C4-2B (cell line): ENCODE data around the gene KLK1.

Experiments
- H3K27ac ChIP-seq: fragments of 450-650 bp; 2 replicates; pipeline ENCODE4 v1.5.1; 2017
- ZFX ChIP-seq: fragments of 450-650 bp; IDR thresholded peaks from 2 replicates; pipeline ENCODE4 v1.6.1; 2017
- TF ChIP-seq, protein P1 (sequence below): fragments of 450-650 bp; conservative IDR thresholded peaks from 2 replicates; pipeline ENCODE4 v1.5.1; 2017; ENCODE audit warnings: mild to moderate bottlenecking

Gene KLK1

GRCh38 chr19:50820549-50821247 is 2.9 kb downstream of the KLK1 start:
- no peak overlapping the region; the same call in 1 of the 2 replicates for H3K27ac ChIP-seq
- no peak for TF ChIP-seq ZFX
- TF ChIP-seq, protein P1, sequence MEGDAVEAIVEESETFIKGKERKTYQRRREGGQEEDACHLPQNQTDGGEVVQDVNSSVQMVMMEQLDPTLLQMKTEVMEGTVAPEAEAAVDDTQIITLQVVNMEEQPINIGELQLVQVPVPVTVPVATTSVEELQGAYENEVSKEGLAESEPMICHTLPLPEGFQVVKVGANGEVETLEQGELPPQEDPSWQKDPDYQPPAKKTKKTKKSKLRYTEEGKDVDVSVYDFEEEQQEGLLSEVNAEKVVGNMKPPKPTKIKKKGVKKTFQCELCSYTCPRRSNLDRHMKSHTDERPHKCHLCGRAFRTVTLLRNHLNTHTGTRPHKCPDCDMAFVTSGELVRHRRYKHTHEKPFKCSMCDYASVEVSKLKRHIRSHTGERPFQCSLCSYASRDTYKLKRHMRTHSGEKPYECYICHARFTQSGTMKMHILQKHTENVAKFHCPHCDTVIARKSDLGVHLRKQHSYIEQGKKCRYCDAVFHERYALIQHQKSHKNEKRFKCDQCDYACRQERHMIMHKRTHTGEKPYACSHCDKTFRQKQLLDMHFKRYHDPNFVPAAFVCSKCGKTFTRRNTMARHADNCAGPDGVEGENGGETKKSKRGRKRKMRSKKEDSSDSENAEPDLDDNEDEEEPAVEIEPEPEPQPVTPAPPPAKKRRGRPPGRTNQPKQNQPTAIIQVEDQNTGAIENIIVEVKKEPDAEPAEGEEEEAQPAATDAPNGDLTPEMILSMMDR = no peak

GRCh38 chr19:50820086-50820485 is 3.5 kb downstream of the KLK1 start:
- no peak for TF ChIP-seq ZFX
- TF ChIP-seq, protein P1 = no peak
- H3K27ac ChIP-seq = no peak overlapping the region

- TF ChIP-seq ZFX = no peak
- TF ChIP-seq, protein P1 = no peak
- no peak overlapping the region for H3K27ac ChIP-seq
Observed at GRCh38 chr19:50819636-50820035, 4.0 kb downstream of the KLK1 start.

- TF ChIP-seq, protein P1 = no peak
- no peak for TF ChIP-seq ZFX
- H3K27ac ChIP-seq = no peak overlapping the region
Observed at GRCh38 chr19:50818859-50819472, 4.6 kb downstream of the KLK1 start.

- no peak for TF ChIP-seq ZFX
- TF ChIP-seq, protein P1 = no peak
- no peak overlapping the region for H3K27ac ChIP-seq
Observed at GRCh38 chr19:50817941-50818858, 5.4 kb downstream of the KLK1 start.

DNA sequence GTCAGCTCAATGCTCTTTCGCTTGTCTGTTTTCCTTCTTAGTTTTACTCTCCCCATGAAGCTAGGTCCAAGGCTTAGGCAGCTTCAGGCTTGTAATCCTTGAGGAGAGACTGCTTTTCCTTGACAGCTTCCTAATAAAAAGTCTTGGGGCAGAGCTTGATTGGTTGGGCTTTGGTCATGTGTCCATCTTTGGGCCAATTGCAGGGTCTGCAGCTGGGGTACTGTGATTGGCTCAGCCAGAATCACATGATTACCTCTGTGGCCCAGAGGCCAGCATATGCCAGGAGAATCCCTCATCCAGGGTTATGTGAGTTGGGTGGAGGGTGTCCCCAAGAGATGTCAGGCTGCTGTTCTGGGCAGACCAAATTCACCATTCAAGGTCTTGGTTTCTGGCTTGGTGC is 8.1 kb downstream of the KLK1 start:
- H3K27ac ChIP-seq = no peak overlapping the region
- TF ChIP-seq, protein P1 = no peak
- no peak for TF ChIP-seq ZFX

DNA sequence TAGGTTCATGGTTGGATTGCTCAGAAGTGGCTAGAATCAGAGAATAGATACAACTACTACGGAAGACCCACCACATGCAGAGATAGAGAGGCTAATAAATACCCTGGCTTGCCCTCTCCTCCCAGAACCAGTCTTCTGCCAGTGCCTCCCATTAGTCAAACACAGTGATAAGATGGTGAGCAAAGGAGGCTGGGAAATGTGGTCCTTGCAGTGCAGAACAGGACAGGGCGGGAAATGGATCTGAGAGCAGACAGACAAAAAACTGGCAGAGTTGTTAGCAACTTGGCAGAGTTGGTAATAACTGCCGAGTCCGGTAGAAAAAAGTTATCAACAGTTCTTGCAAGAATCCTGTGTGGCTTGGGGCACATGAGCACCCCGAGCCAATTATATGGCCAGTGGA is 8.7 kb downstream of the KLK1 start:
- TF ChIP-seq, protein P1 = no peak
- no peak for TF ChIP-seq ZFX
- H3K27ac ChIP-seq = no peak overlapping the region
